DND-41 (cell line): Measurements from ENCODE around the gene RIN3.

Source experiments
- EZH2 ChIP-seq: IDR thresholded peaks from 3 replicates; pipeline ENCODE4 v1.6.1; 2012; ENCODE audit warnings: borderline replicate concordance, low read depth, mild to moderate bottlenecking, moderate library complexity, low read length, inconsistent platforms; ENCODE audit not compliant: severe bottlenecking
- TF ChIP-seq, protein P1 (sequence below): IDR thresholded peaks from 2 replicates; pipeline ENCODE4 v1.5.1; 2012; ENCODE audit warnings: borderline replicate concordance, low read length, moderate library complexity, mild to moderate bottlenecking; ENCODE audit not compliant: poor library complexity, severe bottlenecking; ENCODE audit errors: extremely low read depth

DNA sequence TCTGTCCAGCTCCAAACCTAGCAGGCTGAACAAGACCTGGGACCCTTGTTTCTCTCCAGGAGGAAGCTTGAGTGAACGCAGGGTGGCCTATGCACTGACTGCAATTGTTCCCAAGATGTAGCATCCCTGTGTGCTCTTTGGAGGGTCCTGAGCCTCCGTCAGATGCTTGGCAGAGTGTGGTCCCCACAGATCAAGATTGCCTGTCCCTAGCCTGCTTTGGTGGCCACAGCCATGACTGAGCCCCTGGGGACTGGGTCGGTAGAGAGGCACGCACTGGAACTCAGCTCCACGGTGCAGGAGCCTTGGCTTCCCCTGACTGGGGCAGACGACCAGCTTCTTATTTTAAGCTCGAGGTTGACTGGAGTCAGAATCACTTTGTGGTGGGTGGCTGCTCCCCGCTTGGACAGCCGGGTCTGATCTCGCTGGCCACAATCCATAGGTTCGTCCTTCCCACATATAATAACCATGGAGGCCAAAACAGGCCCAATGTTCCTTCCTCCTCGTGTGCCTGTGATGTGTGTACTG lies 137.1 kb downstream of the RIN3 start:
- TF ChIP-seq, protein P1, sequence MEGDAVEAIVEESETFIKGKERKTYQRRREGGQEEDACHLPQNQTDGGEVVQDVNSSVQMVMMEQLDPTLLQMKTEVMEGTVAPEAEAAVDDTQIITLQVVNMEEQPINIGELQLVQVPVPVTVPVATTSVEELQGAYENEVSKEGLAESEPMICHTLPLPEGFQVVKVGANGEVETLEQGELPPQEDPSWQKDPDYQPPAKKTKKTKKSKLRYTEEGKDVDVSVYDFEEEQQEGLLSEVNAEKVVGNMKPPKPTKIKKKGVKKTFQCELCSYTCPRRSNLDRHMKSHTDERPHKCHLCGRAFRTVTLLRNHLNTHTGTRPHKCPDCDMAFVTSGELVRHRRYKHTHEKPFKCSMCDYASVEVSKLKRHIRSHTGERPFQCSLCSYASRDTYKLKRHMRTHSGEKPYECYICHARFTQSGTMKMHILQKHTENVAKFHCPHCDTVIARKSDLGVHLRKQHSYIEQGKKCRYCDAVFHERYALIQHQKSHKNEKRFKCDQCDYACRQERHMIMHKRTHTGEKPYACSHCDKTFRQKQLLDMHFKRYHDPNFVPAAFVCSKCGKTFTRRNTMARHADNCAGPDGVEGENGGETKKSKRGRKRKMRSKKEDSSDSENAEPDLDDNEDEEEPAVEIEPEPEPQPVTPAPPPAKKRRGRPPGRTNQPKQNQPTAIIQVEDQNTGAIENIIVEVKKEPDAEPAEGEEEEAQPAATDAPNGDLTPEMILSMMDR: no peak
- TF ChIP-seq EZH2: no peak
